ENCODE measurements around the gene C11orf91. TPM values are rescaled to one million over a fixed set of nuclear protein-coding genes. Genes with fewer than 3 reads are reported as not detected.
"Not testable (repeated sequence)": the region's sequence is repeated elsewhere in the genome, so short reads cannot be mapped to it uniquely, and the experiment has no call there.

The C11orf91 gene
- total and polyA plus RNA-seq, 2 donors, result 0.14 TPM; not detected in 1

- WGBS, result 87% methylated on average over 5 of the region's 5 CpGs
- Histone ChIP-seq H3K9me3 (ENCODE audit: control insufficient read depth in 2 of 2, insufficient read depth in 1 of 2, low read length in 1 of 2) (no peaks in the 10 kb centered on the region), H3K36me3 (ENCODE audit: control insufficient read depth in 2 of 2, insufficient read depth in 2 of 2, low read length in 1 of 2) (peaks cover 34 to 44% of the 10 kb centered on the region in 2 donors), H3K4me3 (ENCODE audit: low read length in 2 of 2) (no peak overlapping the region), H3K27ac (ENCODE audit: low read depth in 1 of 2, low read length in 1 of 2) (no peak overlapping the region), H3K27me3 (ENCODE audit: control insufficient read depth in 2 of 2, insufficient read depth in 1 of 2, low read length in 1 of 2) (no peaks in the 10 kb centered on the region), H3K4me1 (ENCODE audit: control insufficient read depth in 2 of 2, insufficient read depth in 2 of 2, low read length in 2 of 2) (peaks cover under 1 to 6% of the 10 kb centered on the region in 2 donors)
- no peak for DNase-seq (ENCODE audit: low read depth in 6 of 9, low spot score in 9 of 9)
Measured at GRCh38 chr11:33713151-33713855, 12.7 kb upstream of the C11orf91 start.

GRCh38 chr11:33712436-33712835, 11.8 kb upstream of the C11orf91 start:
- DNase-seq (ENCODE audit: low read depth in 6 of 9, low spot score in 9 of 9), result no peak
- Histone ChIP-seq H3K27ac (ENCODE audit: low read depth in 1 of 2, low read length in 1 of 2) (no peak overlapping the region), H3K4me3 (ENCODE audit: low read length in 2 of 2) (no peak overlapping the region), H3K27me3 (ENCODE audit: control insufficient read depth in 2 of 2, insufficient read depth in 1 of 2, low read length in 1 of 2) (no peaks in the 10 kb centered on the region), H3K9me3 (ENCODE audit: control insufficient read depth in 2 of 2, insufficient read depth in 1 of 2, low read length in 1 of 2) (no peaks in the 10 kb centered on the region), H3K36me3 (ENCODE audit: control insufficient read depth in 2 of 2, insufficient read depth in 2 of 2, low read length in 1 of 2) (peaks cover 34 to 47% of the 10 kb centered on the region in 2 donors), H3K4me1 (ENCODE audit: control insufficient read depth in 2 of 2, insufficient read depth in 2 of 2, low read length in 2 of 2) (peaks cover 0 to 6% of the 10 kb centered on the region in 2 donors)
- 98% methylated on average over 3 of the region's 3 CpGs for WGBS

- H3K36me3 ChIP-seq (ENCODE audit: control insufficient read depth in 2 of 2, insufficient read depth in 2 of 2, low read length in 1 of 2), result peaks cover 35 to 44% of the 10 kb centered on the region in 2 donors
- DNase-seq (ENCODE audit: low read depth in 6 of 9, low spot score in 9 of 9), result no peak
Measured at GRCh38 chr11:33709466-33709865, 8.8 kb upstream of the C11orf91 start.

GRCh38 chr11:33708985-33709384, 8.4 kb upstream of the C11orf91 start:
- H3K4me3 ChIP-seq (ENCODE audit: low read length in 2 of 2), result no peak overlapping the region
- H3K27me3 ChIP-seq (ENCODE audit: control insufficient read depth in 2 of 2, insufficient read depth in 1 of 2, low read length in 1 of 2), result no peaks in the 10 kb centered on the region
- H3K9me3 ChIP-seq (ENCODE audit: control insufficient read depth in 2 of 2, insufficient read depth in 1 of 2, low read length in 1 of 2), result no peaks in the 10 kb centered on the region
- no peak for DNase-seq (ENCODE audit: low read depth in 6 of 9, low spot score in 9 of 9)
- peaks cover 35 to 43% of the 10 kb centered on the region in 2 donors for H3K36me3 ChIP-seq (ENCODE audit: control insufficient read depth in 2 of 2, insufficient read depth in 2 of 2, low read length in 1 of 2)
- H3K27ac ChIP-seq (ENCODE audit: low read depth in 1 of 2, low read length in 1 of 2), result no peak overlapping the region
- no peaks in the 10 kb centered on the region for H3K4me1 ChIP-seq (ENCODE audit: control insufficient read depth in 2 of 2, insufficient read depth in 2 of 2, low read length in 2 of 2)
- 92% methylated on average over 1 of the region's 1 CpG for WGBS

More at GRCh38 chr11:33709466-33709865, 8.8 kb upstream of the C11orf91 start:
- no peak overlapping the region for H3K27ac ChIP-seq (ENCODE audit: low read depth in 1 of 2, low read length in 1 of 2)
- 93% methylated on average over 3 of the region's 3 CpGs for WGBS
- H3K27me3 ChIP-seq (ENCODE audit: control insufficient read depth in 2 of 2, insufficient read depth in 1 of 2, low read length in 1 of 2), result no peaks in the 10 kb centered on the region
- H3K4me1 ChIP-seq (ENCODE audit: control insufficient read depth in 2 of 2, insufficient read depth in 2 of 2, low read length in 2 of 2), result no peaks in the 10 kb centered on the region
- H3K9me3 ChIP-seq (ENCODE audit: control insufficient read depth in 2 of 2, insufficient read depth in 1 of 2, low read length in 1 of 2), result no peaks in the 10 kb centered on the region
- H3K4me3 ChIP-seq (ENCODE audit: low read length in 2 of 2), result no peak overlapping the region

- H3K36me3 ChIP-seq (ENCODE audit: control insufficient read depth in 2 of 2, insufficient read depth in 2 of 2, low read length in 1 of 2), result peaks cover 34 to 35% of the 10 kb centered on the region in 2 donors
- H3K27me3 ChIP-seq (ENCODE audit: control insufficient read depth in 2 of 2, insufficient read depth in 1 of 2, low read length in 1 of 2); DNase-seq (ENCODE audit: low read depth in 6 of 9, low spot score in 9 of 9); H3K4me3 ChIP-seq (ENCODE audit: low read length in 2 of 2); H3K4me1 ChIP-seq (ENCODE audit: control insufficient read depth in 2 of 2, insufficient read depth in 2 of 2, low read length in 2 of 2); H3K27ac ChIP-seq (ENCODE audit: low read depth in 1 of 2, low read length in 1 of 2); H3K9me3 ChIP-seq (ENCODE audit: control insufficient read depth in 2 of 2, insufficient read depth in 1 of 2, low read length in 1 of 2): not testable (repeated sequence)
- WGBS, result no CpG with 5 or more reads among the region's 2 CpGs
Measured at GRCh38 chr11:33707831-33708230, 7.2 kb upstream of the C11orf91 start.

GRCh38 chr11:33706966-33707365, 6.3 kb upstream of the C11orf91 start:
- no peak overlapping the region for H3K27ac ChIP-seq (ENCODE audit: low read depth in 1 of 2, low read length in 1 of 2)
- no peak for DNase-seq (ENCODE audit: low read depth in 6 of 9, low spot score in 9 of 9)
- no peaks in the 10 kb centered on the region for H3K27me3 ChIP-seq (ENCODE audit: control insufficient read depth in 2 of 2, insufficient read depth in 1 of 2, low read length in 1 of 2)
- H3K4me1 ChIP-seq (ENCODE audit: control insufficient read depth in 2 of 2, insufficient read depth in 2 of 2, low read length in 2 of 2), result peaks cover 0 to 3% of the 10 kb centered on the region in 2 donors
- 97% methylated on average over 2 of the region's 2 CpGs for WGBS
- H3K36me3 ChIP-seq (ENCODE audit: control insufficient read depth in 2 of 2, insufficient read depth in 2 of 2, low read length in 1 of 2), result peaks cover 34 to 35% of the 10 kb centered on the region in 2 donors
- no peak overlapping the region for H3K4me3 ChIP-seq (ENCODE audit: low read length in 2 of 2)
- no peaks in the 10 kb centered on the region for H3K9me3 ChIP-seq (ENCODE audit: control insufficient read depth in 2 of 2, insufficient read depth in 1 of 2, low read length in 1 of 2)

- Histone ChIP-seq H3K27ac (ENCODE audit: low read depth in 1 of 2, low read length in 1 of 2) (no peak overlapping the region), H3K27me3 (ENCODE audit: control insufficient read depth in 2 of 2, insufficient read depth in 1 of 2, low read length in 1 of 2) (no peaks in the 10 kb centered on the region), H3K36me3 (ENCODE audit: control insufficient read depth in 2 of 2, insufficient read depth in 2 of 2, low read length in 1 of 2) (peaks cover 34 to 35% of the 10 kb centered on the region in 2 donors), H3K4me1 (ENCODE audit: control insufficient read depth in 2 of 2, insufficient read depth in 2 of 2, low read length in 2 of 2) (peaks cover 0 to 7% of the 10 kb centered on the region in 2 donors), H3K4me3 (ENCODE audit: low read length in 2 of 2) (no peak overlapping the region), H3K9me3 (ENCODE audit: control insufficient read depth in 2 of 2, insufficient read depth in 1 of 2, low read length in 1 of 2) (no peaks in the 10 kb centered on the region)
- 90% methylated on average over 2 of the region's 2 CpGs for WGBS
- no peak for DNase-seq (ENCODE audit: low read depth in 6 of 9, low spot score in 9 of 9)
Measured at GRCh38 chr11:33706546-33706945, 5.9 kb upstream of the C11orf91 start.

- Histone ChIP-seq H3K4me1 (ENCODE audit: control insufficient read depth in 2 of 2, insufficient read depth in 2 of 2, low read length in 2 of 2) (peaks cover 7 to 19% of the 10 kb centered on the region in 2 donors), H3K36me3 (ENCODE audit: control insufficient read depth in 2 of 2, insufficient read depth in 2 of 2, low read length in 1 of 2) (peaks cover 21 to 26% of the 10 kb centered on the region in 2 donors)
Measured at GRCh38 chr11:33704240-33705002, 3.8 kb upstream of the C11orf91 start.

GRCh38 chr11:33703788-33704187, 3.2 kb upstream of the C11orf91 start:
- WGBS, result 95% methylated on average over 4 of the region's 4 CpGs
- DNase-seq (ENCODE audit: low read depth in 6 of 9, low spot score in 9 of 9), result no peak

More at GRCh38 chr11:33704240-33705002, 3.8 kb upstream of the C11orf91 start:
- no peak overlapping the region for H3K27ac ChIP-seq (ENCODE audit: low read depth in 1 of 2, low read length in 1 of 2)
- no peak for DNase-seq (ENCODE audit: low read depth in 6 of 9, low spot score in 9 of 9)
- peaks cover 0 to 8% of the 10 kb centered on the region in 2 donors for H3K27me3 ChIP-seq (ENCODE audit: control insufficient read depth in 2 of 2, insufficient read depth in 1 of 2, low read length in 1 of 2)
- H3K4me3 ChIP-seq (ENCODE audit: low read length in 2 of 2), result no peak overlapping the region
- no peaks in the 10 kb centered on the region for H3K9me3 ChIP-seq (ENCODE audit: control insufficient read depth in 2 of 2, insufficient read depth in 1 of 2, low read length in 1 of 2)
- 89% methylated on average over 7 of the region's 7 CpGs for WGBS

More at GRCh38 chr11:33703788-33704187, 3.2 kb upstream of the C11orf91 start:
- Histone ChIP-seq H3K36me3 (ENCODE audit: control insufficient read depth in 2 of 2, insufficient read depth in 2 of 2, low read length in 1 of 2) (peaks cover 15 to 19% of the 10 kb centered on the region in 2 donors), H3K27ac (ENCODE audit: low read depth in 1 of 2, low read length in 1 of 2) (peak overlapping the region in 1 of 2 donors; percentile 5), H3K4me1 (ENCODE audit: control insufficient read depth in 2 of 2, insufficient read depth in 2 of 2, low read length in 2 of 2) (peaks cover 7 to 19% of the 10 kb centered on the region in 2 donors), H3K4me3 (ENCODE audit: low read length in 2 of 2) (no peak overlapping the region), H3K9me3 (ENCODE audit: control insufficient read depth in 2 of 2, insufficient read depth in 1 of 2, low read length in 1 of 2) (no peaks in the 10 kb centered on the region), H3K27me3 (ENCODE audit: control insufficient read depth in 2 of 2, insufficient read depth in 1 of 2, low read length in 1 of 2) (peaks cover 0 to 15% of the 10 kb centered on the region in 2 donors)

Measured in thymus (tissue), 11 donors.